Activated naive CD8-positive, alpha-beta T cell treated with anti-CD3 and anti-CD28 coated beads, Interleukin-2, amount 50 U/mL, for 24 hours (primary cell): ENCODE results near the gene NEK1.

Experiments
- ATAC-seq: fragments of 150-1000 bp; cut with Tn5 transposase; one replicate; pipeline ENCODE4 v1.10.0; 2021
- DNase-seq: peaks from one replicate; pipeline ENCODE4 v3.0.0; 2021
- H3K27ac Mint-ChIP-seq: one replicate; pipeline ENCODE4 v1.8.0; 2021; ENCODE audit warnings: mild to moderate bottlenecking, mixed read lengths
- H3K27me3 Mint-ChIP-seq: one replicate; pipeline ENCODE4 v1.8.0; 2021; ENCODE audit warnings: mixed read lengths
- H3K36me3 Mint-ChIP-seq: one replicate; pipeline ENCODE4 v1.8.0; 2021; ENCODE audit warnings: low read depth, mixed read lengths
- H3K4me1 Mint-ChIP-seq: one replicate; pipeline ENCODE4 v1.8.0; 2021; ENCODE audit warnings: mixed read lengths
- H3K4me3 Mint-ChIP-seq: one replicate; pipeline ENCODE4 v1.8.0; 2021; ENCODE audit warnings: mild to moderate bottlenecking, moderate library complexity, mixed read lengths
- H3K9me3 Mint-ChIP-seq: one replicate; pipeline ENCODE4 v1.8.0; 2021; ENCODE audit warnings: mixed read lengths

The NEK1 gene

GRCh38 chr4:169619958-169620879 is 7.8 kb upstream of the NEK1 start, which contains the start of gene CLCN3:
Gene CLCN3, plus strand, starts transcription at chr4:169620578. Its CDS starts 15,351 bp downstream, at chr4:169635929.
- H3K4me1 Mint-ChIP-seq, result peaks cover 68% of the 10 kb centered on the region
- peak within 1 kb of the TSS; percentile 100 for H3K4me3 Mint-ChIP-seq
- H3K27ac Mint-ChIP-seq, result peak within 1 kb of the TSS; percentile 100
- no peaks in the 10 kb centered on the region for H3K9me3 Mint-ChIP-seq
- no peaks in the 10 kb centered on the region for H3K27me3 Mint-ChIP-seq
- H3K36me3 Mint-ChIP-seq, result no peaks in the 10 kb centered on the region
- peak; percentile 96 for DNase-seq
- peak; percentile 87 for ATAC-seq

GRCh38 chr4:169619518-169619957 is 7.2 kb upstream of the NEK1 start:
- no peaks in the 10 kb centered on the region for H3K9me3 Mint-ChIP-seq
- peak; percentile 33 for DNase-seq
- no peaks in the 10 kb centered on the region for H3K36me3 Mint-ChIP-seq
- peak overlapping the region; percentile 100 for H3K4me3 Mint-ChIP-seq
- no peaks in the 10 kb centered on the region for H3K27me3 Mint-ChIP-seq
- peaks cover 66% of the 10 kb centered on the region for H3K4me1 Mint-ChIP-seq
- peak; percentile 22 for ATAC-seq
- H3K27ac Mint-ChIP-seq, result peak overlapping the region; percentile 100

- Mint-ChIP-seq H3K4me1 (peaks cover 66% of the 10 kb centered on the region), H3K27me3 (no peaks in the 10 kb centered on the region), H3K27ac (peak overlapping the region; percentile 100), H3K36me3 (no peaks in the 10 kb centered on the region), H3K4me3 (peak overlapping the region; percentile 100), H3K9me3 (no peaks in the 10 kb centered on the region)
- ATAC-seq (no peak), DNase-seq (no peak)
Observed at GRCh38 chr4:169618986-169619385, 6.6 kb upstream of the NEK1 start.

DNA sequence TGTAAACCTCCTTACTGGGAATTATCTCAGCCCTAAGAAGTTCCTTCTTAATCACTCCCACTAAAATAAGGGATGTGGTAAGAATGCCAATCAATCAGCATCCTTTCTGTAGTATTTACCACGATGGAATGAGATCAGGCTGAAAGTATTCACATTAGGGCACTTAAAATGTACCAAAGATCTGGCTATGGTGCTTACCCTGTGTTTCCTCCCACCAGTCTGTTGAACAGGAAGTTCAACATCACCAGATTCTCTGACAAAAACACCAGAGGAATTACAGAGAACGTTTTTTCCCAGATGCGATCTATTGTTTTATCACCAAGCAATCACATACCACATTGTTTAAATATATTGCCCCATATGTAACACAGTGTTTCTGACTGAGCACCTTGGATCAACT is 5.9 kb upstream of the NEK1 start:
- no peak for ATAC-seq
- no peaks in the 10 kb centered on the region for H3K27me3 Mint-ChIP-seq
- H3K9me3 Mint-ChIP-seq, result no peaks in the 10 kb centered on the region
- H3K4me3 Mint-ChIP-seq, result peak overlapping the region; percentile 100
- H3K36me3 Mint-ChIP-seq, result no peaks in the 10 kb centered on the region
- H3K4me1 Mint-ChIP-seq, result peaks cover 60% of the 10 kb centered on the region
- DNase-seq, result no peak
- H3K27ac Mint-ChIP-seq, result peak overlapping the region; percentile 100

DNA sequence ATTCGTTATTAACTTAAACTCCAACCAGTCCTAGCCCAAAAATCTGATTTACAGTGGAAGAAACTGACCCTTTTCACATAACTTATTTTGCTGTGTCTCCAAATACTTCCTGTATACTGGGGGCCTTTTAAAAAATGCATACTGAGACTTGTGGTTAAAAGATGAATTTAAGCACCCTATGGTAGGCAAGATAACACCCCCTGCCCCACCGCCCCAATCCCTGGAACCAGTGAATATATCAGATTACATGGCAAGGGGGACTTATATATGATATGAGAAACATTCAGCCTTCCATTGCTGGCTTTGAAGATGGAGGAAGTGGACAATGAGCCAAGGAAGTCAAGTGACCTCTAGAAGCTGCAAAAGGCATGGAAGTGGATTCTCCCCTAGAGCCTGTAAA is 4.9 kb upstream of the NEK1 start:
- Mint-ChIP-seq H3K27me3 (no peaks in the 10 kb centered on the region), H3K36me3 (no peaks in the 10 kb centered on the region), H3K4me3 (no peak overlapping the region), H3K27ac (no peak overlapping the region), H3K9me3 (no peaks in the 10 kb centered on the region), H3K4me1 (peaks cover 55% of the 10 kb centered on the region)
- ATAC-seq (no peak), DNase-seq (no peak)

GRCh38 chr4:169616846-169617245 is 4.5 kb upstream of the NEK1 start:
- Mint-ChIP-seq H3K4me1 (peaks cover 52% of the 10 kb centered on the region), H3K27ac (no peak overlapping the region)

GRCh38 chr4:169615467-169616106 is 3.2 kb upstream of the NEK1 start:
- peak overlapping the region; percentile 33 for H3K27ac Mint-ChIP-seq
- no peaks in the 10 kb centered on the region for H3K36me3 Mint-ChIP-seq
- no peaks in the 10 kb centered on the region for H3K27me3 Mint-ChIP-seq
- no peaks in the 10 kb centered on the region for H3K9me3 Mint-ChIP-seq
- no peak overlapping the region for H3K4me3 Mint-ChIP-seq
- peaks cover 61% of the 10 kb centered on the region for H3K4me1 Mint-ChIP-seq
- DNase-seq (no peak), ATAC-seq (peak; percentile 12)

More at GRCh38 chr4:169616846-169617245, 4.5 kb upstream of the NEK1 start:
- Mint-ChIP-seq H3K4me3 (no peak overlapping the region), H3K9me3 (no peaks in the 10 kb centered on the region), H3K36me3 (no peaks in the 10 kb centered on the region), H3K27me3 (no peaks in the 10 kb centered on the region)
- no peak for DNase-seq
- no peak for ATAC-seq

DNA sequence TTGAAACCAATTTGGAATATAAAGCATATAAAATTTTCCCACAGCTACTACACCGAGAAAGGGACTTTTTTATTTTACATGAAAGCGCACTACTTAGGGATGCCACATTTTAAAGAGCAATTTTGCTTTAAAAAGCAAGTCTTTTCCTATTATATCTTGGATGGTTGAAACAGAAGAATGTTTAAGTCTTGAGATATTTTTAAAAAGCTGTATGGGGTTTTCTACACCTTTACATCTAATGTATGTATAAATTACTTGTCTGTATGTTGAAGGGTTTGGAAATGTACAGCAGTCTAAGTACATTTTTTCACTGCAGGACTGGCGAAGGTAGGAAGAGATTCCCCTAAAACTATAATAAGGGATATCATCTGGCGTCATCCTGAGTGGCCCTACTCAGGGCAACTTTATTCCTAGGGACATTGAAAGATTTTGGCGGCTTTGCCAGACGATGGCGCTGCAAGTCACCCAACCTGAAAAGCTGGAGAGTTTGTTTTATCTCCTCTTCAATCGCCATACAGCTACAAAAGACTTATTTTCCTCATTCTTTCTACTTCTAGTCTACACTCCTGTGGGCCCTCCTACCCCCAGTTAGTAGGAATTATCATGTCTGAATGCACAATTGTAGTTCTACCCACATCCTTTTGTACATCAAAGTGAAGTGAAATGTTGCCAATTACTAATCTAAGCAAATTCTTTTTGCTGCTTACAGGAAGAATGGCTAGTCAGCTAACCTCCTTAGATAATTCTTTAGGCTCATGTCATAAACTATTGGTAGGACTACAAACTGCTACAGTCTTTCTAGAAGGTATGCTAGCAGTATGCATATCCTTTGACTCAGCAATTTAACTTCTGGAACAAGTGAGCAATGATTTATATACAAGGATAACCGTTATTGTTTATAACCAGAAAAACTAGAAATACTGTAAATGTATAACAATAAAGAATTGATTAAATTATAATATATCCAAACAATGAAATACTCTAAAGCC is 782 bp upstream of the NEK1 start:
- H3K27me3 Mint-ChIP-seq, result no peaks in the 10 kb centered on the region
- peak; percentile 73 for DNase-seq
- H3K27ac Mint-ChIP-seq, result peak overlapping the region; percentile 98
- H3K36me3 Mint-ChIP-seq, result no peaks in the 10 kb centered on the region
- no peaks in the 10 kb centered on the region for H3K9me3 Mint-ChIP-seq
- peaks cover 52% of the 10 kb centered on the region for H3K4me1 Mint-ChIP-seq
- ATAC-seq, result no peak
- H3K4me3 Mint-ChIP-seq, result peak overlapping the region; percentile 95

DNA sequence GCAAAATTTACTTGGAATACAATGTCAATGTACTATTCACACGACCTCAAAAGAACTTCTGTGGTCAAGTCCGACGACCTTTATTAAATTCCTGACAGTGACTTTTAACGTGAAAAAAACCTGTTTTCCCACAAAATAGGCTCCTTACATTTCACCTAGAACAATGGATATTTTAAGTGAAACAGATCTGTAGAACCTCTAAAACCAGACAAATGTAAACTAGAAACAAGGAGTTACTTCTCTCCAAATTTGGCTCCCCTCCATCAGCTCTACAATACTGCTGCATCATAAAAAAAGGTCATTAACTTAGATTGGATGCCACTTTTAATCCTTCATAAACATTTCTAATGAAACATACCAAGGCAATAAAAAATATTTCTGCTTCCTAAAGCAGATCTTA is 1.2 kb downstream of the NEK1 start:
- Mint-ChIP-seq H3K27ac (peak overlapping the region; percentile 50), H3K4me1 (peaks cover 43% of the 10 kb centered on the region), H3K27me3 (no peaks in the 10 kb centered on the region), H3K9me3 (no peaks in the 10 kb centered on the region), H3K4me3 (peak overlapping the region; percentile 95), H3K36me3 (peaks cover 4% of the 10 kb centered on the region)
- no peak for DNase-seq
- ATAC-seq, result no peak

DNA sequence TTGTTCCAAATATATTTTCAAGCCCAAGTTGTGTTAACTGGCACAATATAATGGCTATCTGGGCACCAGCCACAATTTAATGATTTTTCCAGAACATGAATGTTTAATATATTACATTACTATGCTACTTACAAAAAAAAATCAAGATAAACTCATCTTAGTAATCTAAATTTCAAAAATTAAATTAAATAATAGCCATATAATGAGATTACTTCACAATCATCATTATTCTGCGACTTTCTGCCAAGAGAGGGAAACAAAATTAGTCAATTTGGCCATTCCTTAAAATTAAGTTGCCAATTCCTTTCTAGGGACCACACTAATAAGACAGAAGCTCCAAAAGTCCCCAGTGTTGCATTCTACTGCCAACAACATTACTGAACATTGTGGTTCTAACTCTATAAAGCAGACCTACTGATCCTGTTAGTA is 7.5 kb downstream of the NEK1 start:
- Mint-ChIP-seq H3K4me3 (no peak overlapping the region), H3K9me3 (no peaks in the 10 kb centered on the region), H3K27ac (peak overlapping the region; percentile 61), H3K4me1 (peaks cover 32% of the 10 kb centered on the region), H3K36me3 (peaks cover 16% of the 10 kb centered on the region), H3K27me3 (no peaks in the 10 kb centered on the region)
- ATAC-seq, result no peak
- DNase-seq, result no peak

GRCh38 chr4:169604131-169604900 is 8.1 kb downstream of the NEK1 start:
- peak overlapping the region; percentile 61 for H3K27ac Mint-ChIP-seq

DNA sequence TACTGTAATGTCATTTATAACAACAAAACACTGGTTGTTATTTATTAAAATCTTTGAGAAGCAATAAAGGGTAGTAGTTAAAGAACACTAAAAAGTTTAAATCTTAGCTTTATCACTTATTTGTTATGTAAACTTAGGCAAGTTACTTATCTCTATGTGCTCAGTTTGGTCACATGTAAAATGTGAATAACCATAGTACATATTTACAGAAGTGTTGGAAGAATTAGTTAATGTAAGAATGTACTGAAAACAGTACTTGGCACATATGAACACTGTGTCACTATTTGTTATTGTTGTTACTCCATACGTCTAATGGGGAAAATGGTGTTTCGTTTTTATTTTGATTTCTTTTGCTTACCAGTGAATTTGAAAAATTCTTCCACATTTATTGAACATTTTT is 9.1 kb downstream of the NEK1 start:
- no peak for DNase-seq
- peaks cover 31% of the 10 kb centered on the region for H3K4me1 Mint-ChIP-seq
- H3K4me3 Mint-ChIP-seq, result no peak overlapping the region
- no peak overlapping the region for H3K27ac Mint-ChIP-seq
- no peaks in the 10 kb centered on the region for H3K9me3 Mint-ChIP-seq
- no peak for ATAC-seq
- H3K36me3 Mint-ChIP-seq, result peaks cover 19% of the 10 kb centered on the region
- H3K27me3 Mint-ChIP-seq, result no peaks in the 10 kb centered on the region

More at GRCh38 chr4:169604131-169604900, 8.1 kb downstream of the NEK1 start:
- no peak overlapping the region for H3K4me3 Mint-ChIP-seq
- peaks cover 31% of the 10 kb centered on the region for H3K4me1 Mint-ChIP-seq
- H3K36me3 Mint-ChIP-seq, result peaks cover 17% of the 10 kb centered on the region
- no peaks in the 10 kb centered on the region for H3K27me3 Mint-ChIP-seq
- ATAC-seq (peak; percentile 99), DNase-seq (no peak)
- H3K9me3 Mint-ChIP-seq, result no peaks in the 10 kb centered on the region

- Mint-ChIP-seq H3K4me3 (no peak overlapping the region), H3K27me3 (no peaks in the 10 kb centered on the region), H3K4me1 (peaks cover 22% of the 10 kb centered on the region), H3K36me3 (peaks cover 20% of the 10 kb centered on the region), H3K27ac (no peak overlapping the region), H3K9me3 (no peaks in the 10 kb centered on the region)
- DNase-seq, result no peak
- ATAC-seq, result no peak
Observed at GRCh38 chr4:169601016-169601771, 11.2 kb downstream of the NEK1 start.
